ENCODE measurements around the gene HEY2. TPM values are rescaled to one million over a fixed set of nuclear protein-coding genes. Genes with fewer than 3 reads are reported as not detected.

The HEY2 gene
- total and polyA plus RNA-seq, 2 of the 8 experiments (the other 6 are each of a cell fraction or from before 2014, with no cell fraction given), result 9.1 to 16.2 TPM

DNA sequence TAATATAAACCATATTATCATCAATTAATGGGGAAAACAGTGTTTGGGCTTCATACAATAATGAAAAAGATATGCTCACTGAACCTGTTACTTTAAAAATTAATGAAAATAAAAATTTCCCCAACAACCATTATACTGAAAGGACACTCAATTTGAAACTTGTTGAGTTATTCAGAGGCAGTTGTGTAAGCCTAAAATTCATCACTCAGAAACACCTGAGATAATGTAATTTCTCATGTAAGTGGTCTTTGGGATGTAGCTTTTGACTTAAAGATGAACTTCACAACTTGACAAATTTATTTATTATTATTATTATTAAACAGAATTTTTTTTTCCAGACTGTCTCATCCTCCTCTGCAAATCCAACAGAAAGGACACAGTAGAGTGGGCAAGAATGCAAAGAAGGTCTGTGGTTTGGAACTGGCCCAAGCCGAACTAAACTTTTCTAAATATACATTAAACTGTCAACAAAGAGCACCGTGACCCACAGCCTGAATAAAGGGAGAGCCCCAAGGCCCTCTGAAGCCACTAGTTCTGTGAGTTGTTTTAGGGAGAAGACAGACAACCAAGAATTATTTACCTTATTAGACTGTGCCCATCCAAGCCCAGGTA is 32.2 kb upstream of the HEY2 start:
- TF ChIP-seq ASH2L (IDR thresholded peaks at IDR 0.05; ENCODE audit: low read length) (no peak), SP1 (IDR thresholded peaks at IDR 0.05; ENCODE audit: low read depth, low read length) (no peak), RFX5 (IDR thresholded peaks at IDR 0.05; ENCODE audit: borderline replicate concordance, low read depth, low read length) (no peak), KDM4A (IDR thresholded peaks at IDR 0.05; ENCODE audit: low read depth, low read length, severe bottlenecking) (no peak)
- Histone ChIP-seq H3K23me2 (ENCODE audit: low read depth, low read length) (no peaks in the 10 kb centered on the region; the same call in 1 of the 2 replicates), H3K9me3 (ENCODE audit: insufficient read depth in 2 of 2, low read depth in 1 of 2, low read length in 1 of 2) (peaks cover 0 to 1% of the 10 kb centered on the region in 2 experiments; a peak in 1 of 4 replicates), H3K36me3 (ENCODE audit: control insufficient read depth in 2 of 4, insufficient read depth in 4 of 4, low read length in 3 of 4) (no peaks in the 10 kb centered on the region; a peak in 2 of 8 replicates), H3K18ac (ENCODE audit: extremely low read depth, low read length) (no peak overlapping the region), H4K8ac (ENCODE audit: extremely low read depth, insufficient read depth, low read length) (no peak overlapping the region), H3K27me3 (replicated peaks in 1 of 4; ENCODE audit: control insufficient read depth in 3 of 4, extremely low read depth in 1 of 4, insufficient read depth in 3 of 4, low read length in 3 of 4) (no peaks in the 10 kb centered on the region), H2AFZ (ENCODE audit: low read length) (no peak overlapping the region), H3K79me2 (ENCODE audit: control insufficient read depth in 1 of 2, insufficient read depth in 2 of 2, low read length in 2 of 2) (no peaks in the 10 kb centered on the region), H3K23ac (ENCODE audit: insufficient read length) (no peak overlapping the region), H3K56ac (replicated peaks; ENCODE audit: insufficient read length, low read depth, low read length) (no peak overlapping the region), H3K27ac (ENCODE audit: low read depth, low read length) (no peak overlapping the region), H4K5ac (ENCODE audit: insufficient read length, low read depth, low read length) (no peak overlapping the region), H2AK5ac (ENCODE audit: low read depth, low read length) (no peak overlapping the region), H4K91ac (replicated peaks; ENCODE audit: insufficient read length, low read length) (no peak overlapping the region), H3K79me1 (ENCODE audit: low read depth, low read length) (no peaks in the 10 kb centered on the region), H3K14ac (ENCODE audit: insufficient read length) (no peak overlapping the region), H4K20me1 (replicated peaks in 1 of 2; ENCODE audit: control insufficient read depth in 1 of 2, insufficient read depth in 2 of 2, low read length in 2 of 2) (no peaks in the 10 kb centered on the region), H3K4me1 (replicated peaks in 1 of 4; ENCODE audit: control insufficient read depth in 3 of 4, insufficient read depth in 4 of 4, low read length in 3 of 4) (no peaks in the 10 kb centered on the region), H3K9ac (replicated peaks in 1 of 4; ENCODE audit: extremely low read depth in 1 of 4, low read depth in 3 of 4, low read length in 3 of 4) (no peak overlapping the region), H2BK20ac (ENCODE audit: low read length) (no peak overlapping the region), H3K4me2 (ENCODE audit: insufficient read depth in 1 of 2, low read depth in 2 of 2, low read length in 2 of 2) (no peak overlapping the region), H3K4me3 (ENCODE audit: extremely low read depth in 1 of 4, insufficient read depth in 2 of 4, low read depth in 3 of 4, low read length in 4 of 4) (no peak overlapping the region), H2BK12ac (ENCODE audit: low read depth, low read length) (no peak overlapping the region), H3K4ac (replicated peaks; ENCODE audit: insufficient read length, low read depth, low read length) (no peak overlapping the region), H2BK5ac (ENCODE audit: low read depth, low read length) (no peak overlapping the region), H2BK15ac (ENCODE audit: low read length) (no peak overlapping the region), H2BK120ac (replicated peaks; ENCODE audit: low read depth, low read length) (no peak overlapping the region)
- DNase-seq (ENCODE audit: low read depth in 1 of 2, low spot score in 2 of 2) (no peak), FAIRE-seq (no peak)
- ChIA-PET CTCF (ENCODE audit: partially characterized antibody) (interaction anchor here (0.9 kb wide), 1 partner anchor 15 kb away, joined by 3 read pairs; no protein-coding TSS in a partner anchor), POLR2A (ENCODE audit: partially characterized antibody) (no interaction called here)
- 92% methylated on average over 2 of the region's 2 CpGs; no CpG with 5 or more reads in 1 of the 2 experiments for WGBS, 2 experiments (ENCODE audit: extremely low coverage in 1 of 2, insufficient coverage in 1 of 2, insufficient read length in 1 of 2, insufficient replicate concordance in 2 of 2, low coverage in 1 of 2, low lambda C conversion rate in 2 of 2, missing lambda C conversion rate in 1 of 2)

Data from H1 (cell line).